HepG2 (cell line): ENCODE results near the gene TEX22. TPM values are rescaled to one million over a fixed set of nuclear protein-coding genes. Genes with fewer than 3 reads are reported as not detected.

Experiments used
- AGO1 ChIP-seq: fragments of 200-400 bp; formaldehyde crosslinking; IDR thresholded peaks from 2 replicates; pipeline ENCODE4 v1.6.1; 2017; ENCODE audit warnings: mild to moderate bottlenecking, low read depth, low read length, moderate library complexity; ENCODE audit not compliant: poor library complexity, severe bottlenecking
- CERS6 ChIP-seq: sonication (generic); formaldehyde crosslinking; IDR thresholded peaks from 2 replicates; pipeline ENCODE4 v1.5.0; 2020; ENCODE audit warnings: missing genetic modification reagents
- HCFC1 ChIP-seq: fragments of 150-350 bp; IDR thresholded peaks from 2 replicates; pipeline ENCODE4 v1.6.1; 2014; ENCODE audit warnings: low read depth, low read length
- HOXA9 ChIP-seq: sonication (generic); formaldehyde crosslinking; IDR thresholded peaks from 2 replicates; pipeline ENCODE4 v1.8.1; 2022; ENCODE audit warnings: missing genetic modification reagents, mild to moderate bottlenecking, moderate library complexity, borderline replicate concordance
- MTF1 ChIP-seq: sonication (generic); formaldehyde crosslinking; IDR thresholded peaks from 2 replicates; pipeline ENCODE4 v1.5.0; 2020; ENCODE audit warnings: missing genetic modification reagents
- SP5 ChIP-seq: IDR thresholded peaks from 2 replicates; pipeline ENCODE4 v1.6.1; 2016; ENCODE audit warnings: low read depth, borderline replicate concordance
- ZBTB39 ChIP-seq: sonication (generic); formaldehyde crosslinking; IDR thresholded peaks from 2 replicates; pipeline ENCODE4 v1.5.0; 2020; ENCODE audit warnings: missing genetic modification reagents
- ZNF143 ChIP-seq: sonication (generic); formaldehyde crosslinking; IDR thresholded peaks from 2 replicates; pipeline ENCODE4 v1.4.0; 2020; ENCODE audit warnings: missing genetic modification reagents
- ZNF318 ChIP-seq: sonication (generic); formaldehyde crosslinking; IDR thresholded peaks from 2 replicates; pipeline ENCODE4 v1.4.0; 2020; ENCODE audit warnings: mild to moderate bottlenecking, missing genetic modification reagents
- ZNF446 ChIP-seq: sonication (generic); formaldehyde crosslinking; IDR thresholded peaks from 2 replicates; pipeline ENCODE4 v1.5.0; 2020; ENCODE audit warnings: mild to moderate bottlenecking, missing genetic modification reagents
- ZNF501 ChIP-seq: sonication (generic); formaldehyde crosslinking; IDR thresholded peaks from 2 replicates; pipeline ENCODE4 v1.5.1; 2020; ENCODE audit warnings: mild to moderate bottlenecking, moderate library complexity, missing genetic modification reagents
- polyA plus RNA-seq, 8 experiments: library from polyadenylated mRNA; depleted of rRNA in 3 of 8; stranded (reverse) in 7 of 8; unstranded in 1 of 8; fragments of >200 nt; fragmentation: Illumina TruSeq in 4 of 8; extraction: Trizol in 4 of 8; gene quantifications; 2 replicates each; pipeline versions ENCODE4 v1.2.1 to v1.2.3, GENCODE V29; 2011 to 2016; ENCODE audit warnings: low read depth in 4 of 8, missing spikeins in 1 of 8, mixed read lengths in 1 of 8; ENCODE audit not compliant: insufficient read depth in 1 of 8
- total RNA-seq, 5 experiments: library from RNA; depleted of rRNA; stranded (reverse); fragments of >200 nt; fragmentation: Illumina TruSeq; extraction: Trizol; gene quantifications; 2 replicates each; pipeline ENCODE4 v1.2.3, GENCODE V29; 2016; ENCODE audit warnings: low read depth in 1 of 5
- TF ChIP-seq, protein P1 (sequence below): sonication (generic); formaldehyde crosslinking; conservative IDR thresholded peaks from 2 replicates; pipeline ENCODE4 v1.8.0; 2022; ENCODE audit warnings: low read depth, missing genetic modification reagents

The TEX22 gene
- total and polyA plus RNA-seq, 2 of the 13 experiments (the other 11 are each of a cell fraction or from before 2014, with no cell fraction given), result 0.07 to 0.27 TPM

DNA sequence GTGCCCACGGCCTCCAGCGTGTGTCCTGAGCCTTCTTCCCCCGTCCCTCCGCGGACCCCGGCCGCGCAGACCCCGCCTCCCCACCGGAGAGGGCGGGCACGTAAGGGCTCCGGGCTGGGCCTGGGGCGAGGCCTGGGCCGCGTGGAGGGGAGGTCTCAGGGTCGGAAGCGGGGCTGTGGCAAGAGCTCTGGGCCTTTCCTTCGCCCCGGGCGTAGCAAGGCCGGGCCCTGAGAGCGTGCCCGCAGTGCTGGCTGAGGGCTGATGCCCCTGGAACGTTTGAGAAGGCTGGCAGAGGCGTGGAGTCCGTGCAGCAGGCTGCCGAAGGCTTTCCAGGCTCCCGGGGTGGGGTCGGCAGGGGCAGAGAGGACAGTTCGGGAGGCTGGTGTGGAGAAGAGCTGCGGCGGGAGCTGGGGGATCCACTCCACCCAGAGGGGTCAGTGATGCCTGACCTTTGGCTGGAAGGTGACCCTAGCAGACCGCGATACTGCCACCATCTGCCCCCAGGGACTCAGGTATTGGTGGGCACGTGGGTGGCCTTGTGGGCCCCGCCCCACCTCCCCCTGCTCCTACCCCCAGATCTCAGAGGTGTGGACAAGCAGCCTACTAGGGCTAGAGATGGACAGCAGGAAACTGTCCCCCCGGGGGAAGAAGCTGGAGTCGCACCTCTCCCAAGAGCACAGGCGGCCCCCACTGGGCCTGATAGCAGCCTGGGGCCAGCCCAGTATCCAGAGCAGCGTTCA, 558 bp downstream of the TEX22 start (continued):
- TF ChIP-seq CERS6 (CRISPR knock-in tag) (peak; percentile 37; the same call in 1 of the 2 replicates), SP5 (CRISPR knock-in tag) (peak; percentile 35; the same call in 1 of the 2 replicates), ZNF318 (CRISPR knock-in tag) (peak; percentile 53; the same call in 1 of the 2 replicates), ZNF446 (CRISPR knock-in tag) (peak; percentile 80; the same call in 1 of the 2 replicates), HOXA9 (CRISPR knock-in tag) (no peak; the same call in 1 of the 2 replicates), MTF1 (CRISPR knock-in tag) (peak; percentile 52; the same call in 1 of the 2 replicates), ZBTB39 (CRISPR knock-in tag) (peak; percentile 66), AGO1 (no peak), ZNF143 (CRISPR knock-in tag) (peak; percentile 12; the same call in 1 of the 2 replicates), ZNF501 (CRISPR knock-in tag) (peak; percentile 75), HCFC1 (no peak)
- TF ChIP-seq, protein P1, sequence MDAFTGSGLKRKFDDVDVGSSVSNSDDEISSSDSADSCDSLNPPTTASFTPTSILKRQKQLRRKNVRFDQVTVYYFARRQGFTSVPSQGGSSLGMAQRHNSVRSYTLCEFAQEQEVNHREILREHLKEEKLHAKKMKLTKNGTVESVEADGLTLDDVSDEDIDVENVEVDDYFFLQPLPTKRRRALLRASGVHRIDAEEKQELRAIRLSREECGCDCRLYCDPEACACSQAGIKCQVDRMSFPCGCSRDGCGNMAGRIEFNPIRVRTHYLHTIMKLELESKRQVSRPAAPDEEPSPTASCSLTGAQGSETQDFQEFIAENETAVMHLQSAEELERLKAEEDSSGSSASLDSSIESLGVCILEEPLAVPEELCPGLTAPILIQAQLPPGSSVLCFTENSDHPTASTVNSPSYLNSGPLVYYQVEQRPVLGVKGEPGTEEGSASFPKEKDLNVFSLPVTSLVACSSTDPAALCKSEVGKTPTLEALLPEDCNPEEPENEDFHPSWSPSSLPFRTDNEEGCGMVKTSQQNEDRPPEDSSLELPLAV (CRISPR knock-in tag), result 0 out of 2 replicates have a peak, but pooled peaks have one; percentile 43
